AG09309 (cell line): ENCODE results near the gene SVIL.

Experiments
- DNase-seq: peaks from one replicate; pipeline ENCODE4 v3.0.0-alpha.2; 2010; ENCODE audit warnings: low read depth
- H3K4me3 ChIP-seq: 2 replicates; pipeline ENCODE4 v1.5.1; 2011; ENCODE audit warnings: mild to moderate bottlenecking, low read depth, low read length, moderate library complexity; ENCODE audit not compliant: control insufficient read depth
- TF ChIP-seq, protein P1 (sequence below): IDR thresholded peaks from 2 replicates; pipeline ENCODE4 v1.5.1; 2011; ENCODE audit warnings: mild to moderate bottlenecking, low read depth, low read length, inconsistent platforms; ENCODE audit not compliant: insufficient read depth, control insufficient read depth; ENCODE audit errors: missing control alignments

SVIL gene

DNA sequence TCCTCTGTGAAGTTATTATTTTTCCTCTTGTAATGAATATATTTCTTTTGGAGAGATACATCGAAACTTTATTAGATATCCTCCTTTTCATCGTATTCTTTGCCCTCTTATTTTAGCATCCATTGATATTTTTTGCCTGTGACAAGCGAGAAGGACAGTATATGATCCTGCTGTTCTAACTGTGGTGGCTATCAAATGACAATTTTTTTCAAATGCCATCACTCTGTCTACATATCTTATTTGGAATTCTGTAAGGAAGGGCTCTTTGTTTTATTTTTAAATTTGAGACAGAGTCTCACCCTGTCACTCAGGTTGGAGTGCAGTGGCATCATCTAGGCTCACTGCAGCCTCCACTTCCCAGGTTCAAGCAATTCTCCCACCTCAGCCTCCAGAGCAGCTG, 217.4 kb downstream of the SVIL start:
- no peak overlapping the region for H3K4me3 ChIP-seq
- DNase-seq: no peak
- TF ChIP-seq, protein P1, sequence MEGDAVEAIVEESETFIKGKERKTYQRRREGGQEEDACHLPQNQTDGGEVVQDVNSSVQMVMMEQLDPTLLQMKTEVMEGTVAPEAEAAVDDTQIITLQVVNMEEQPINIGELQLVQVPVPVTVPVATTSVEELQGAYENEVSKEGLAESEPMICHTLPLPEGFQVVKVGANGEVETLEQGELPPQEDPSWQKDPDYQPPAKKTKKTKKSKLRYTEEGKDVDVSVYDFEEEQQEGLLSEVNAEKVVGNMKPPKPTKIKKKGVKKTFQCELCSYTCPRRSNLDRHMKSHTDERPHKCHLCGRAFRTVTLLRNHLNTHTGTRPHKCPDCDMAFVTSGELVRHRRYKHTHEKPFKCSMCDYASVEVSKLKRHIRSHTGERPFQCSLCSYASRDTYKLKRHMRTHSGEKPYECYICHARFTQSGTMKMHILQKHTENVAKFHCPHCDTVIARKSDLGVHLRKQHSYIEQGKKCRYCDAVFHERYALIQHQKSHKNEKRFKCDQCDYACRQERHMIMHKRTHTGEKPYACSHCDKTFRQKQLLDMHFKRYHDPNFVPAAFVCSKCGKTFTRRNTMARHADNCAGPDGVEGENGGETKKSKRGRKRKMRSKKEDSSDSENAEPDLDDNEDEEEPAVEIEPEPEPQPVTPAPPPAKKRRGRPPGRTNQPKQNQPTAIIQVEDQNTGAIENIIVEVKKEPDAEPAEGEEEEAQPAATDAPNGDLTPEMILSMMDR: no peak

DNA sequence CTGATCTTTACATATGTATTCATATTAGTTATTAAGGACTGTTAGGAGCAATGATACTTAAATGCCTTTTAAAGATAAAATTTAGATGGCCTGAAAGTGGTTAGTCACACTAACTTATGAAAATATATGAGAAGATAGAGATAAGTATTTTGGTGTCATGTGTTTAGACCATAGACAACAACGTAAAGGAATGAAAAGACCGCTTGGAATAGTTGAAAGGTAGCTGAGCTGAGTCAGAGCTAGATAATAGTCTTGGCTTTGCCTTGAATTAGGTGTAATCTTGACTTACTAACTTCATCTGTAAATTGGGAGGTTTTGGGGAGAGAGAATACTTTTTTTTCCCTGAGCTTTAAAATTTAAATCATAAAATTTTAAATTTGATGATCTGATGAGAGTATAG, 218.9 kb downstream of the SVIL start:
- no peak overlapping the region for H3K4me3 ChIP-seq
- TF ChIP-seq, protein P1: no peak
- DNase-seq: no peak

DNA sequence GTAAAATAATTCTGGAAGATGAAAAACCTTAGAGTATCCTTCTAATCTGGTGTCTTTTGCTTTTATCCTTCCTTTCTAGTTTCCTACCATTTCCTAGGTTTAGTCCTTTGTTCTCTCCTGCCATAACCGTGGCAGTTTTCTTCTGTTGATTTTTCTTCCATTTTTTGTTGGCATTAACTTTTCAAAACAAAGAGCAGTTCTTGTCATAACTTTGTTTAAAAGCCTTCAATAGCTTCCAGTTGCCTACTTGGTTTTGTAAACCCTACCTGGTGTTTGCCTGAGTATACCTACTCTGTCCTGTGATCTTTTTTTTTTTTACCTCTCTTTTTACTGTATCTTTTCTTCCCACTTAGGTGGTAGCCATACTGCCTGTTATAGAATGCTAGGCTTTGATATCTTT, 220.3 kb downstream of the SVIL start:
- H3K4me3 ChIP-seq: no peak overlapping the region
- DNase-seq: no peak
- TF ChIP-seq, protein P1: no peak

DNA sequence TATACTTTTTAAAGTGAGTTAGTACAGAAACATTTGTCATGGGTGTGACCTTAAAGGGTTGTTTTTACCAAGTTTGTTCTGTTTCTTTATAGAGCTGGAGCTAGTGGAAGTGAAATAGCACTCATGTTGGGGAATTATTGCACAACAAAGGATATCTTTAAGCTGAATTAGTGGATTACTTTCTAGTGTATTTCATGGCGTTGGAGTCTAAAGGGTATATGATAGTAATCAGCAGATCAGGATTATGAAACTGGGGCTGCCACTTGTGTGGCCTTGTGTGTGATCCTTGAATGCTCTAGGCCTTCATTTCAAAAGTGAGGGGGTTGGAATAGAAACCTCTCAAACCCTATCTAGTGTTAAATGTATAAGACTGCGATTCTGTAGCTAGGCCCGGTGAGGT, 222.3 kb downstream of the SVIL start:
- DNase-seq: no peak
- TF ChIP-seq, protein P1: no peak
- no peak overlapping the region for H3K4me3 ChIP-seq

DNA sequence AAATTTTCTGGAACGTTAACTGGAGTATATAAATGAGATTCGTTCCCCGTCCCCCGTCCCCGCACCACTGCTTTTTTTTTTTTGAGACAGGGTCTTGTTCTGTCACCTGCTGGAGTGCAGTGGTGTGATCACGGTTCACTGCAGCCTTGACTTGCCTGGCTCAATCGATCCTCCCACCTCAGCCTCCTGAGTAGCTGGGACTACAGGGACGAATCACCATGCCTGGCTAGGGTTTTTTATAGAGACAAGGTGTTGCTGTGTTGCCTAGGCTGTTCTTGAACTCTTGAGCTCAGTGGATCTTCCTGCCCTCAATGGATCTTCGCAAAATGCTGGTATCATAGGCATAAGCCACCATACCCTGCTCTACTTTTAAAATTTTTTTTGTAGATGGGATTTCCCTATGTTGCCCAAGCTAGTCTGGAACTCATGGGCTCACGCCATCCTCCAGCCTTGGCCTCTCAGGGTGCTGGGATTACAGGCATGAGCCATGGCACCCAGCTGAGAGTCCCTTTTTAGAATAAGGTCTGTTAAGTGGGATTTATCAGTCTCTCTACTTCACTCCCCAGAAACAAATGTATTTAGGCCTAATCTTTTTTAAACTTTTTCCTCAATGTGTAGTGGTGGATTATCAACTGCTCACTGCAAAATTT, 223.0 kb downstream of the SVIL start:
- TF ChIP-seq, protein P1: no peak
- no peak for DNase-seq
- no peak overlapping the region for H3K4me3 ChIP-seq

DNA sequence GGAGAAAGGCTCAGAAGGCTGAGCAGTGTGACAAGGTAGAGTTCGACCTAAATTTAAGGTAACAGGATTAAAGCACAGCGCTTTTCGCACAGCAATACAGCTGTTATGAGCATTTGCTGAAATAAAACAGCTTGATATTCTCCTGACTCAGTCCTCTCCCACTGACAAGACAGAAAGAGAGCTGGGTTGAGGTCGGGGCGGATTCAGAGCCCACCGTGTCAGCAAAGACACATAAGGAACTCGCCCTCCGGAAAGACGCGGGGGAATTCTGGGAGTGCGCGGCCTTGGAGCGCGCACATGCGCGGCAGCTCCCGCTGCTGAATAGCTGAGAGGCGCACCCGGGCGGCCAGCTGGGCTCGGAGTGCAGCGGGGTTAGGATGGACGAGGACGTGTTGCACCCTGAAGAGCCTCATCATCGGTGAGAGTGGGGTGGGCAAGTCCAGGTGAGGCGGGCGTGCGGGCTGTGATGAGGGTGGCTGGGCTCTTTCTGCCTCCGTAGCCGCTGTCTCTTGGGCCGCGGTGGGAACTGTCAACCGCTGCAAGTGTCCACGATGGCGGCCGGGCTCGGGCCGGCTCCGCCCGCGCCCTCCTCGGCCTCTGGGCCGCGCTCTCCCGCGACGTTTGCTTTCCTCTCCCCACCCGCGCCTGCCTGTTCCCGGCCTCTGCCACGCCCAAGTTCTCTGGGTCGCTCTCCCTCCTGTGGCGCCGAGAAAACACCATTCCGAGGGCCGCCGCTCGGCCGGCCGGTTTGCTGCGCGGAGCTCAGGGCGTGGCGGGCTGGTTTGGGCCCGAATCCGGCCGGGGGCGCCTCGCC, 225.3 kb downstream of the SVIL start:
- peak; percentile 14 for DNase-seq
- peak overlapping the region; percentile 94 for H3K4me3 ChIP-seq

More for the DNA sequence above, 225.3 kb downstream of the SVIL start:
- TF ChIP-seq, protein P1: no peak
